A549 (cell line): Measurements from ENCODE around the gene TRIM26.

Source experiments
- CTCF ChIP-seq: fragments of >200 bp; sonication (Bioruptor Twin); formaldehyde crosslinking; IDR thresholded peaks from 3 replicates; pipeline ENCODE4 v1.5.1; 2016
- EP300 ChIP-seq, 2 experiments: fragments of >200 bp; sonication (Bioruptor Twin); formaldehyde crosslinking; IDR thresholded peaks; 2 replicates in 1 of 2; 3 replicates in 1 of 2; pipeline ENCODE4 v1.6.1; 2016 to 2017
- POLR2A ChIP-seq: IDR thresholded peaks from 2 replicates; pipeline ENCODE4 v1.6.1; 2012; ENCODE audit warnings: mild to moderate bottlenecking, low read length
- RAD21 ChIP-seq, 2 experiments: fragments of >200 bp in 1 of 2; sonication (Bioruptor Twin) in 1 of 2; formaldehyde crosslinking in 1 of 2; IDR thresholded peaks in 1 of 2; conservative IDR thresholded peaks in 1 of 2; 2 replicates in 1 of 2; 3 replicates in 1 of 2; pipeline ENCODE4 v1.6.1; 2012 to 2018; ENCODE audit warnings: inconsistent platforms in 1 of 2
- RCOR1 ChIP-seq: fragments of 150-350 bp; IDR thresholded peaks from 2 replicates; pipeline ENCODE4 v1.6.1; 2014; ENCODE audit warnings: antibody characterized with exemption, low read length, low read depth
- REST ChIP-seq: fragments of 200-600 bp; sonication (generic); IDR thresholded peaks from 2 replicates; pipeline ENCODE4 v1.6.1; 2016; ENCODE audit warnings: antibody characterized with exemption, mild to moderate bottlenecking, moderate library complexity

- TF ChIP-seq CTCF (no peak), RAD21 (conservative IDR thresholded peaks at IDR 0.05 in 1 of 2, IDR thresholded peaks at IDR 0.05 in 1 of 2) (no peak), RCOR1 (no peak), POLR2A (no peak), REST (no peak), EP300 (IDR thresholded peaks at IDR 0.05) (no peak)
Measured at GRCh38 chr6:30147096-30147495, 66.1 kb downstream of the TRIM26 start.
